ENCODE measurements around the gene TRPV3.
"Not testable (repeated sequence)": the region's sequence is repeated elsewhere in the genome, so short reads cannot be mapped to it uniquely, and the experiment has no call there.

TRPV3 gene

DNA sequence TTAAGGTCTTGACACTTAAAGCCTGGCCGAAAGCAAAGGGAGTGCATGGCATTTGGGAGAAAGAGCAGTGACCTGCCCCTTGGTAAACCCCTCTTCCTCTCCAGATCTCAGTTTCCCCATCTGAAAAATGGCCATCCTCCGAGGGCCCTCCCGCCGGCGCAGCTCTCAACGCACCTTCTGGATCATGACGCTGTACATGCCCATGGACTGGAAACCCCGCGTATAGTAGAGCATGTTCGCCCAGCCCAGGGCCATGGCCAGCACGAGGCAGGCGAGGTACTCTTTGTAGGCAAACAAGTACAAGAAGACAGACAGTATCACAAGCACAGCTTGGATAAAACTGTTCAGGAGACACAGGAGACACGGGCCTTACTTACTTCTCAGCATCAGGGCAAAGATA, 33.6 kb downstream of the TRPV3 start:
- DNase-seq (ENCODE audit: low spot score) = no peak

DNA sequence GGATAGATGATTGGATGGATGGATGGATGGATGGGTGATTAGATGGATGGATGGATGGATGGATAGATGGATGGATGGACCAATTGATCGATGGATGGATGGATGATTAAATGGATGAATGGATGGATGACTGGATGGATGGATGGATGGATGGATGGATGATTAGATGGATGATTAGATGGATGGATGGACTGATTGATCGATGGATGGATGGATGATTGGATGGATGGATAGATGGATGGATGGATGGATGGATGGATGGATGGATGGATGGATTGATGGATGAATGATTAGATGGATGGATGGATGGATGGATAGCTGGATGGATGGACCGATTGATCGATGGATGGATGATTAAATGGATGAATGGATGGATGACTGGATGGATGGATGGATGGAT, 38.1 kb downstream of the TRPV3 start:
- DNase-seq (ENCODE audit: low spot score) = not testable (repeated sequence)

DNA sequence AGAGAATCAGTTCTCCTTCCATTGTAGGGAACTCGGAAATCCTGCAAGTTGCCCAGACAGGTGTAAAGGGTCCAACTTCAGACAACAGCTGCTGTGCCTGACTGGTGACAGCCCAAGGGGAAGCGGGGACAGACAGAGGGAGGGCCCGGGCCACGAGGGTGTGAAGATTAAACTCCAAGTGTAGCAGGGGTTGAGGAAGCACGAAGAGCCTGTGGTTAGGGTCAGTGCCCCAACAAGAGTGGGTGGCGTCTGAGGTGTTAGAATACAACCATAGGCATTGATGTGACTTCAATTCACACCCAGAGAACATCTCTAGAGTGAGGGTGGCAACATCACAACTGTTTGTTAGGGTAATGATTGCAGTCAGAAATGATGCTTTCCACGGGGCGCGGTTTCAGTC, 42.7 kb downstream of the TRPV3 start:
- no peak for DNase-seq (ENCODE audit: low spot score)

GRCh38 chr17:3514167-3514566, 43.4 kb downstream of the TRPV3 start:
- not testable (repeated sequence) for DNase-seq (ENCODE audit: low spot score)

GRCh38 chr17:3513305-3514035, 44.1 kb downstream of the TRPV3 start:
- DNase-seq (ENCODE audit: low spot score) = no peak

- DNase-seq (ENCODE audit: low spot score) = peak; percentile 92
These were observed 45.0 kb downstream of the TRPV3 start for GRCh38 chr17:3512505-3513171.

GRCh38 chr17:3511852-3512504, 45.6 kb downstream of the TRPV3 start:
- no peak for DNase-seq (ENCODE audit: low spot score)

DNA sequence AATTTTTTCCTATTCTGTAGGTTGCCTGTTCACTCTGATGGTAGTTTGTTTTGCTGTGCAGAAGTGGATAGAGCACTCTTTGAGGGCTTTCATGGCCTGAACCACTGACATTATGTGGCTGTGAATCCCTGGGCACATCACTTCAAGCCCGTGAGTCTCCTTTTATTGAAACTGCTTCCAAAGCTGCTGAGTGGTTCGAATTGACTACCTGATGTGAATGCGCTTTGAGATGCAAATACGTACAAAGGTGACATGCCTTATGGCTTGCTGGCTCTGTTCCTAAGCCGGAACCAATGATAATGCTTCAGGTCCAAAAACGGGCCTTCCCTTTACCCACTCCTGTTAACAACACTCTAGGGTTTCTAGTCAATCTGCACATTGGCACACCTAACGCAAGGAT, 47.5 kb downstream of the TRPV3 start:
- DNase-seq (ENCODE audit: low spot score) = no peak

- no peak for DNase-seq (ENCODE audit: low spot score)
These were observed 49.7 kb downstream of the TRPV3 start for GRCh38 chr17:3507869-3508268.

DNA sequence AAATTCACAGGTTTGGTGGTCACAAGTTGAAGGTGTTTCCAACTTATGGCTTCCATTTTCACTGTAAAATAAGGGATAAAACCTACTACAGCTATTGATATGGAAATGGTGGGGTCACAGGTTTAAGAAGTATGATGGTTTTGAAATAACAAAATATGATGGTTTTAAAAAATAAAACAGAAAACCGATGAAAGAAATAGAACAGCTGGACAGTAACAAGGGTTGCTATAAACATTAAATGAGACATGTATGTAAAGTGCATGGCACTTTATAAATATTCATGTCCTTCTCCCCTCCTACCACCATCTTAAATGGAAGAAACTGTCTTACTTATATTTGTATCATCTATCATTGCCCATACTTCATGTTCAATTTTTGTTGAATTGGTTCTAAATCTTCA, 50.5 kb downstream of the TRPV3 start:
- no peak for DNase-seq (ENCODE audit: low spot score)

GRCh38 chr17:3506054-3506453, 51.6 kb downstream of the TRPV3 start:
- no peak for DNase-seq (ENCODE audit: low spot score)

DNA sequence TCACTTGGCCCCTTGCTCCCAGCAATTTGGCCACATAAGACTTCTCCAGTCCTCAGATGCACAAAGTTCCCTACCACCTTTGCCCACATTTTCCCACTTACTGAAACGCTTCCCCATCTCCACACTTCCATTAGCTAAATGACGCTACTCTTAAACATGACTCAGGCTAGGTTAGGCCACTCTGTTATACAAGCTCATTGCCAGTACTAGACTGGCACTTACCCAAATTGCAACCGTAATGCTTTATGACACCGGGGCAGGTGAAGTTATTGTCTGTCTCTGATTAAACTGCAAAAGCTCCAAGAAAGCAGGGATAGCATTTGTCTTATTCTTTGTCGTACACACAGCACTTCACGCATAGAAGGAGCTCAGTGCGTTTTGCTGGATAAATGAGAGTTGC, 52.6 kb downstream of the TRPV3 start:
- no peak for DNase-seq (ENCODE audit: low spot score)

GRCh38 chr17:3503285-3503684, 54.3 kb downstream of the TRPV3 start:
- DNase-seq (ENCODE audit: low spot score) = no peak

DNA sequence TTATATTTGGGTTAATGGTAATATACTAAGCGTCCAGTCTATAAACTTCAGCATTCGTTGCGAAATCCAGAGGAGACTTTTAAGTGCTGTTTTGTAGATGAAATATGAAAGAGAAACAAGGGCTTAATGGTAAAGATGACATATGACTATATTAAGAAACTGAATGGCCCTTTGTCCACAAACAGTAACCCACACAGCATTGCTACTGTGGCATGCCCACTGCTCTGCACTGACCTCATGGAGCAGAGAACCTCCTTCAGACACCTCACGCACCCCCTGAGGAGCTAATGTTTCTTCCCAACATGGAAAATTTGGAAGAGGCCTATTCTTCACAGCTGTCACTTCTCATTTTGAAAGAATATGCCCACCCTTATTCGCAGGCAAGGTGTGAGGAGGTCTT, 55.1 kb downstream of the TRPV3 start:
- DNase-seq (ENCODE audit: low spot score) = peak; percentile 93

GRCh38 chr17:3501344-3501743, 56.3 kb downstream of the TRPV3 start:
- no peak for DNase-seq (ENCODE audit: low spot score)

- no peak for DNase-seq (ENCODE audit: low spot score)
These were observed 60.5 kb downstream of the TRPV3 start for GRCh38 chr17:3497101-3497500.

- DNase-seq (ENCODE audit: low spot score) = no peak
These were observed 72.0 kb downstream of the TRPV3 start for GRCh38 chr17:3485481-3486068.

GRCh38 chr17:3482852-3483251, 74.8 kb downstream of the TRPV3 start:
- DNase-seq (ENCODE audit: low spot score) = no peak

DNA sequence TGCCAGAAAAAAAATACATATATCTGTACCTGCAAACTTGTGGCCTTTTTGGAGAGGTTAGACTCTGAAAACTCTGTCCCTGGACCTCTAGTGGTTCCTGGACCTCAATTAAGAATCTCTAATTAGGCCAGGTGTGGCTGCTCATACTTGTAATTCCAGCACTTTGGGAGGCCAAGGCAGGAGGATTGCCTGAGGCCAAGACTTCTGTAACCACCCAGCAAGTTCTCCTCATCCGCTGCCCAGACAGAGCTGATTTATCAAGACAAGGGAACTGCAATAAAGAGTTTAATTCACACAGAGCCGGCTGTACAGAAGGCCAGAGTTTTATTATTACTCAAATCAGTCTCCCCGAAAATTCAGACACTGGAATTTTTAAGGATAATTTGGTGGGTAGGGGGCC, 77.6 kb downstream of the TRPV3 start:
- no peak for DNase-seq (ENCODE audit: low spot score)

GRCh38 chr17:3475812-3476610, 81.6 kb downstream of the TRPV3 start, which contains the start of gene ASPA:
Gene ASPA, plus strand, starts transcription at chr17:3475997. Its CDS starts 163 bp downstream, at chr17:3476160.
- DNase-seq (ENCODE audit: low spot score) = peak; percentile 85

DNA sequence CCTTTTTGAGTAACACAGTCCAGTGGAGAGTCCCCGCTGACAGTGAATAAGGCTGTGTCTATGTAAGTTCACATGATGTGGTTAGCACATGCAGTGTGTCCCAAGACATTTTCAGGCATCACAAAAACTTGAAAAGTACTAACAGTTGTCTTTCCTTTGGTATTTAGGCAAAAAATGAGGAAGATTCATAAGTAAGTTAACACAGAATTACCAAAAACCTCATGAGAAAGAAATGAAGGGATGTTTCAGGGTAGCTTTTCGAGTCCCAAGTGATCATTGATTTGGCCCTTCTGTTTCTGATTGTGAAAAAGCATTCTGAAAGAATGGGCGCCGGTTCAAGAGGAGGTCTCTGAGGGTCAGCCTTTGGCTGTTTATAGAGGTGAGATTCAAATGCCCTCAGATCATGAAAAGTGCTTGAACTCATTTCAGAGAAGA, 82.3 kb downstream of the TRPV3 start:
- peak; percentile 70 for DNase-seq (ENCODE audit: low spot score)

GRCh38 chr17:3474212-3474611, 83.4 kb downstream of the TRPV3 start:
- DNase-seq (ENCODE audit: low spot score) = peak; percentile 42

Data from pons (tissue), 1 donor.